Endothelial cell (in vitro differentiated cells): Measurements from ENCODE around the gene GRID2IP. TPM values are rescaled to one million over a fixed set of nuclear protein-coding genes. Genes with fewer than 3 reads are reported as not detected.

Source experiments
- DNase-seq: peaks from one replicate; pipeline ENCODE4 v3.0.0; 2021; ENCODE audit warnings: low spot score
- H3K27ac Mint-ChIP-seq: one replicate; pipeline ENCODE4 v1.8.0; 2021; ENCODE audit warnings: mixed read lengths, inconsistent platforms; ENCODE audit not compliant: unreplicated experiment
- H3K27me3 Mint-ChIP-seq: one replicate; pipeline ENCODE4 v1.8.0; 2021; ENCODE audit warnings: mild to moderate bottlenecking, moderate library complexity, mixed read lengths, inconsistent platforms; ENCODE audit not compliant: unreplicated experiment
- H3K36me3 Mint-ChIP-seq: one replicate; pipeline ENCODE4 v1.8.0; 2021; ENCODE audit warnings: mild to moderate bottlenecking, low read depth, mixed read lengths, inconsistent platforms; ENCODE audit not compliant: unreplicated experiment
- H3K4me1 Mint-ChIP-seq: one replicate; pipeline ENCODE4 v1.8.0; 2021; ENCODE audit warnings: mild to moderate bottlenecking, mixed read lengths, inconsistent platforms; ENCODE audit not compliant: unreplicated experiment
- H3K4me3 Mint-ChIP-seq: one replicate; pipeline ENCODE4 v1.8.0; 2021; ENCODE audit warnings: mild to moderate bottlenecking, mixed read lengths, inconsistent platforms; ENCODE audit not compliant: unreplicated experiment
- H3K9me3 Mint-ChIP-seq: one replicate; pipeline ENCODE4 v1.8.0; 2021; ENCODE audit warnings: mixed read lengths, inconsistent platforms; ENCODE audit not compliant: unreplicated experiment
- CTCF ChIP-seq: fragments of 200-600 bp; sonication (generic); IDR thresholded peaks from one replicate; pipeline ENCODE4 v1.5.0; 2021; ENCODE audit warnings: antibody characterized with exemption; ENCODE audit not compliant: unreplicated experiment
- total RNA-seq: library from RNA; stranded (reverse); fragmentation: NEBNext Ultra II Directional; extraction: Animal tissue kit (Norgen Biotek cat#: 25700); gene quantifications from one replicate; pipeline ENCODE4 v1.2.1, GENCODE V29; 2021; ENCODE audit not compliant: unreplicated experiment

The GRID2IP gene
- total RNA-seq, 1 donor from 2014 or later, result 0.08 TPM

- DNase-seq, result no peak
- peaks cover 9% of the 10 kb centered on the region for H3K27me3 Mint-ChIP-seq
- peaks cover 13% of the 10 kb centered on the region for H3K36me3 Mint-ChIP-seq
- H3K27ac Mint-ChIP-seq, result no peak overlapping the region
- H3K9me3 Mint-ChIP-seq, result no peaks in the 10 kb centered on the region
- no peak for TF ChIP-seq CTCF
- peaks cover 16% of the 10 kb centered on the region for H3K4me1 Mint-ChIP-seq
- H3K4me3 Mint-ChIP-seq, result no peak overlapping the region
These were observed 71.0 kb downstream of the GRID2IP start for GRCh38 chr7:6480323-6480660.

- peaks cover 2% of the 10 kb centered on the region for H3K27me3 Mint-ChIP-seq
- no peak for TF ChIP-seq CTCF
- no peak overlapping the region for H3K4me3 Mint-ChIP-seq
- DNase-seq, result no peak
- H3K27ac Mint-ChIP-seq, result no peak overlapping the region
- no peaks in the 10 kb centered on the region for H3K9me3 Mint-ChIP-seq
- peaks cover 16% of the 10 kb centered on the region for H3K4me1 Mint-ChIP-seq
- H3K36me3 Mint-ChIP-seq, result peaks cover 15% of the 10 kb centered on the region
These were observed 72.2 kb downstream of the GRID2IP start for GRCh38 chr7:6479067-6479466.

GRCh38 chr7:6478186-6478585, 73.1 kb downstream of the GRID2IP start:
- peaks cover 2% of the 10 kb centered on the region for H3K27me3 Mint-ChIP-seq
- H3K27ac Mint-ChIP-seq, result no peak overlapping the region
- no peak for TF ChIP-seq CTCF
- H3K36me3 Mint-ChIP-seq, result peaks cover 19% of the 10 kb centered on the region
- DNase-seq, result no peak
- H3K4me1 Mint-ChIP-seq, result peaks cover 16% of the 10 kb centered on the region
- H3K4me3 Mint-ChIP-seq, result no peak overlapping the region
- no peaks in the 10 kb centered on the region for H3K9me3 Mint-ChIP-seq

GRCh38 chr7:6477318-6477660, 74.0 kb downstream of the GRID2IP start:
- Mint-ChIP-seq H3K4me3 (no peak overlapping the region), H3K4me1 (peaks cover 12% of the 10 kb centered on the region), H3K36me3 (peaks cover 22% of the 10 kb centered on the region), H3K27ac (no peak overlapping the region), H3K9me3 (no peaks in the 10 kb centered on the region), H3K27me3 (no peaks in the 10 kb centered on the region)
- DNase-seq, result no peak
- no peak for TF ChIP-seq CTCF

GRCh38 chr7:6476596-6477317, 74.5 kb downstream of the GRID2IP start:
- no peak overlapping the region for H3K4me3 Mint-ChIP-seq
- H3K27ac Mint-ChIP-seq, result no peak overlapping the region
- no peaks in the 10 kb centered on the region for H3K9me3 Mint-ChIP-seq
- H3K27me3 Mint-ChIP-seq, result no peaks in the 10 kb centered on the region
- peaks cover 25% of the 10 kb centered on the region for H3K36me3 Mint-ChIP-seq
- no peak for DNase-seq
- no peak for TF ChIP-seq CTCF
- H3K4me1 Mint-ChIP-seq, result peaks cover 10% of the 10 kb centered on the region
